ENCODE measurements around the gene NOL4L. TPM values are rescaled to one million over a fixed set of nuclear protein-coding genes. Genes with fewer than 3 reads are reported as not detected.

Gene NOL4L, protein sequence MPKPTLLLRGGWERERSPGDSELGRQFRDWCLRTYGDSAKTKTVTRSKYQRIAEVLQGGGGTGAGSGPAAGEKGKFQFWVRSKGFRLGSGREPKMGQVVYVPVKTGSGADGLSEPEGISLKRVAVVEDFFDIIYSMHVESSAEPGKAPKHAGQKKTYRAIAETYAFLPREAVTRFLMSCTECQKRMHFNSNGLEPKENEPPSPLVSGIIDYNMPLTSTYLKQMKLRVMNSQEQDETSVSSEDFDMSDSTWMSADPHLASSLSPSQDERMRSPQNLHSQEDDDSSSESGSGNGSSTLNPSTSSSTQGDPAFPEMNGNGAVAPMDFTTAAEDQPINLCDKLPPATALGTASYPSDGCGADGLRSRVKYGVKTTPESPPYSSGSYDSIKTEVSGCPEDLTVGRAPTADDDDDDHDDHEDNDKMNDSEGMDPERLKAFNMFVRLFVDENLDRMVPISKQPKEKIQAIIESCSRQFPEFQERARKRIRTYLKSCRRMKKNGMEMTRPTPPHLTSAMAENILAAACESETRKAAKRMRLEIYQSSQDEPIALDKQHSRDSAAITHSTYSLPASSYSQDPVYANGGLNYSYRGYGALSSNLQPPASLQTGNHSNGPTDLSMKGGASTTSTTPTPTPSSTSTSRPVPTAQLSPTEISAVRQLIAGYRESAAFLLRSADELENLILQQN
- total RNA-seq, result 49.1 and 69.6 TPM in 2 replicates

DNA sequence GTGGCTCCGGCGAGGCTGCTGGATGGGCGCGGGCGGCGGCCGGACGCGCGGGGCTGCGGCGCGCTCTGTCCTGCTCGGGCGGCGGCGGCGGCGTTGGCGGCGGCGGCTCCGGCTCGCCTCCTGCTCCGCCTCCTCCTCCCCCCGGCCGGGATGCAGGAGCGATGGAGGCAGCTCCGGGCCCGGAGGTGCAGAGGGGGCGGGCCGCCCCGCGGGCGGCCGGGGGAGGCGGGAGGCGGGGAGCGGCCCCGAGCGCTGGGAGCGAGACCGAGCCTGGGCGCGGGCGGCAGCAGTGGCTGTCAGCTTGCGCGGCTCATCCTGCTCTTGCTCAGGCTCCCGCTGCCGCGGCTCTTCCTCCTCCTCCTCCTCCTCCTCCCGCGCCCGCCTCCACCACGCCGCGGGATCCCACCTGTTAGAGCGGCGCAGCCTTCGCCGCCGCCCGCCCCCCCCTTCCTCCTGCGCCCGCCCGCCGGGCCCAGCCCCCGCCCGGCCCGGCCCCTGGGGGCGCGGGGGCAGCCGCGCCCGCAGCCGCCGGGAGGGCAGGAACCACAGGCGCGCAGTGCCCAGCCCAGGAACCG, at the start of gene NOL4L:
Gene NOL4L (minus strand): TSS at position 323 of the 575 bp plus-strand sequence. CDS start 443 bp downstream, outside the sequence.

Other genes starting within 250 kb of the NOL4L start
- gene ASXL1, start 227.0 kb downstream of the NOL4L start, total RNA-seq, result 66.8 and 68.9 TPM in 2 replicates
- gene C20orf203, start 88.6 kb upstream of the NOL4L start, total RNA-seq, result under 0.01 TPM in 1 of 2 replicates, not detected in the other
- 75.0 and 80.0 TPM in 2 replicates for gene COMMD7, start 158.1 kb upstream of the NOL4L start, total RNA-seq
- 3.3 and 3.7 TPM in 2 replicates for gene DNMT3B, start 177.1 kb upstream of the NOL4L start, total RNA-seq
- gene MAPRE1, start 234.6 kb upstream of the NOL4L start, total RNA-seq, result 119 and 151 TPM in 2 replicates